Measurements from ENCODE around the gene PAX7. TPM values are rescaled to one million over a fixed set of nuclear protein-coding genes. Genes with fewer than 3 reads are reported as not detected.

PAX7 gene
- total RNA-seq, 1 donor from 2014 or later, result 1.4 TPM

DNA sequence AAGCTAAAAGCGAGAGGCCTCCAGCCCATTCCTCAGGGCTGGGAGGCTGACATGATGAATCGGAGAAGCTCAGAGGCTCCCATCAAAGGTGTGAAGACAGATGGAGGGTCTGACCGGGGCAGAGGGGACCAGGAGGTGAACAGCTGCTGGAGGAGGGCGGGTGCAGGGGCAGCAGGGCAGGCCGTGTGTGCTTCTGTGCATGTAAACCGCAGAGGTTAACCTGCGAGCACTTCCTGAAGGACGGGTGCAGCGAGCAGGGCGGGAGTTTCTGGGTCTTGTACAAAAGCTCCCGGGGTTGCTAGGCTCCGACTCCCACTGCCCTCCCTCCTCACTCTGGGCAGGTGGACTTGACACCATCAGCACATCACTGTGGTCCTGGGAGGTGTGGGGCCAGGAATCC lies 75.2 kb downstream of the PAX7 start:
- no peak for DNase-seq

DNA sequence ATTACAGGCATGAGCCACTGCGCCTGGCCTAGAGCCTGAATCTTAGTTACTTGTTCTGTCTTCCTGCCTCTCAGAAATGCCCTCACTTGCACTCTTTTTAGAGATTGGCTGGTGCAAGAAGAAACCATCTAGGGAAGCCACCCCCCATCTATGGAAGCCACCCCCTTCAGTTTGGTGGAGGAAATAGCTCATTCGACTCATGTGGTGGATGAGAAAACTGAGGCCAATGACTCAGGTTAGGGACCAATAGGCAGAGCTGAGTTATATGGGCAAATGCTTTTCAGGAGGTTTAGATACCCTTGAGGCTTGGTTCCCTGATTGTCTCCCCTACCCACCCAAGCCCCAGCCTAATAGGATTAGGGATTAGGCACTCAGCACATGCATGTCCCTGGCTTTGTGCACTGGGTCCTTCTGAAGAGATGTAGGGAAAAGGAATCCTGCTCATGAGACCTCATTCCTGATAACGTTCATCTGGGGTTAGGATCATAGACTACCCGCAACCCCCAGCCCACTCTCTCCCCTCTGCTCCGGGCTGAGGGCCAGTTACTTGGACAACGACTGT lies 77.1 kb downstream of the PAX7 start:
- no peak for DNase-seq

DNA sequence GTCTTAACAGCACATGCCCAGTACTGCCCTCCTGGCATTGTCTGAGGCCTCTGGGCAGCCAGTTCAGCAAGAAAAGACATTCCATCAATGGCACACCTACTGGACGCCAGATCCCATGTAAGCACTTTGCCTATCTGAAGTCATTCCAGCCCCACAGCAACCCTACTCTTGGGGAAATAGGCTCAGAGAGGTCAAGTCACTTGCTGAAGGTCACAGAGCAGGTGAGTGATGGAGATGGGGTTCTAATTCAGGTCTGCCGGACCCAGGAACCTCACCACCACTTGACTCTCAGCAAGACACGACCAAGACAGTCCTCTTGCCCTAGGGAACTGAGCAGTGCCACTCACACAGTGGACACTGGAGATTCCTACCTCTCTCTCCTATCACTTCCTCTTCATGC lies 79.4 kb downstream of the PAX7 start:
- no peak for DNase-seq

DNA sequence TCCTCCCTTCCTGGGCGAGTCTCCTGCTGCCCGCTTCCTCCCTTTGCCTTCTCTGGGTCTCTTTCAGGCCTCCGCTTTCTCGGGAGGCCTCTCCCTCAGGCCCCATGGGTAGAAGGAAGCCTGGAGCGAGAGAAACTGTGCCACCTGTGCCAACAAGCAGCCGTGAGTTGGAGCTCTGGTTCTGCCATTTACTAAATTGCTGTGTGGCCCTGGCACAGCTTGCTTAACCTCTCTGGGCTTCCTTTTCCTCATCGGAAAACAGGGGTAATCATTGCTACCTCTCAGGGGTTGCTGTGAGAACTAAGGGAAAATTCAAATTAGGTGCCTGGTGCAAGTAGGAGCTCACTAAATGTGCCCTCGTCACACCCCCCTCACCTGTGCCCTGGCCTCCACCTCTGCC lies 80.4 kb downstream of the PAX7 start:
- no peak for DNase-seq

- DNase-seq, result no peak
Observed at GRCh38 chr1:18711536-18712251, 81.0 kb downstream of the PAX7 start.

- no peak for DNase-seq
Observed at GRCh38 chr1:18712252-18712600, 81.6 kb downstream of the PAX7 start.

GRCh38 chr1:18714404-18715175 lies 83.9 kb downstream of the PAX7 start:
- no peak for DNase-seq

- DNase-seq, result no peak
Observed at GRCh38 chr1:18716112-18716784, 85.6 kb downstream of the PAX7 start.

GRCh38 chr1:18716785-18717678 lies 86.4 kb downstream of the PAX7 start:
- no peak for DNase-seq

DNA sequence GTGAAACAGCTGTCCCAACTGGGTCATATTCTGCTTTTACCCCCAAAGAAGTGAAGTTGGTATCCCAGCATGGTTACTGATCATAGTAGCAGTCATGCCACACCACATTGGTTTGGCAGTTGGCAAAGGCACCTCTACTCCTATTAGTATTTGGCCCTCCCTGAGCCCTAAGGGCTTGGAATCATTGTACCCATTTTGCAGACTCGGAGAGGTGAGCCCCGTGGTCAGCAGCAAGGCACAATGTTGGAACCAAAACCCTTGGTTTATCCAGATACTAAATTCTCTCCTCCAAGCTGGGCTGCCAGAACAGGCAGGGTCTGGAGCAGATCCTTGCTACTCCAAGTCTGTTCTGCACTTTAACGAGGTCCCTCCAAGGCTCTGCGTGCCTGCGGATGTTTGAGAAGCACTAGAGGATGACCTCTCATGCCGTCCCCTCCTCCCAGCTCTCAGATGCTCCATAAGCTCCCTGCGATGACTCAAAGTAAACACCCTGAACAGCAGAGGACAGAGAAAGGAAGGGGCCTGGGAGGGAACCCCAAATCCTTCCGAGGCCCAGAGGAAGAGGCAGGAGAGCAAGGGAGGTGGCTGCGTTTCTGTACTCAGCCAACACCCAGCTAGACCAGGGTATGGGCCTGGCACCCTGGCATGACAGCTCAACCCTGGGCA lies 89.3 kb downstream of the PAX7 start:
- no peak for DNase-seq

DNA sequence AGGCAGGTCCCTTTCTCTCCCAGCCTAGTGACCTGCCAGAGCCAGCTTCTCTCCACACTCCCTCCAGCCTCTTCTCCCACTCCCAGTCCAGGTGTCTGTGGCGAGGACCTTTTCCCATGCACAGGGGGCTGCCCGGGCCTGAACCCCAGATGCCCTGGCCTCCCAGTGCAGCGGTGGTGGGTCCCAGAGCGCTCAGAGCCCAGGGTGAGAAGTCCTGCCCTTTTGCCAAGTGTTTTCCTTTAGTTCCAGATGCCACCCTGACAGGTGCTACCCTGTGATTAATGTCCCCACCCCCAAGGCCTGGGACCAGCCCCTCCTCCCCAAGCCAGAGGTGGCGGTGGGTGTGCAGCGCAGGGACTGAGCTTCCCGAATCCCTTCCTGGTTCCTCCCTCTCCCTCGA lies 90.4 kb downstream of the PAX7 start:
- no peak for DNase-seq

- DNase-seq, result no peak
Observed at GRCh38 chr1:18721776-18722175, 91.1 kb downstream of the PAX7 start.

GRCh38 chr1:18722270-18722669 lies 91.6 kb downstream of the PAX7 start:
- no peak for DNase-seq

GRCh38 chr1:18723206-18723605 lies 92.6 kb downstream of the PAX7 start:
- DNase-seq, result no peak

GRCh38 chr1:18723701-18724411 lies 93.2 kb downstream of the PAX7 start:
- no peak for DNase-seq

DNA sequence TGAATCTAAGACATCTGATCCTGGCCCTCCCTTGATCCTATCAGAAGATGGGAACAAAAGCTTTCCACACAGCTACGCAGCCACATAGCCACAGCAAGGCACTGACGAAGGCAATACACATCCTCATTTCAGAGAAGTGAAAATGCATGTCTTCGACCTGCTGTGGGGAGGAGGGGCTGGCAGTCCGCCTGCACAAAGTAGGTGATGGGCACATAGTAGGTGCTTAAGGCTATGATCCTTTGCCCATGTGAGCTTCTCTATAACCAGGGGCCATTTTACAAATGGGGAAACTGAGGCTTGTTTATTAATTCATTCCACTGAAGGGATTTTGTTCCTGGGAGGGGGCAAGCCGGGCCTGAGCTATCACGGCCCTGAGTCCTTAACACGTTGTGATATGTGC lies 94.2 kb downstream of the PAX7 start:
- no peak for DNase-seq

- no peak for DNase-seq
Observed at GRCh38 chr1:18725231-18725895, 94.7 kb downstream of the PAX7 start.

DNA sequence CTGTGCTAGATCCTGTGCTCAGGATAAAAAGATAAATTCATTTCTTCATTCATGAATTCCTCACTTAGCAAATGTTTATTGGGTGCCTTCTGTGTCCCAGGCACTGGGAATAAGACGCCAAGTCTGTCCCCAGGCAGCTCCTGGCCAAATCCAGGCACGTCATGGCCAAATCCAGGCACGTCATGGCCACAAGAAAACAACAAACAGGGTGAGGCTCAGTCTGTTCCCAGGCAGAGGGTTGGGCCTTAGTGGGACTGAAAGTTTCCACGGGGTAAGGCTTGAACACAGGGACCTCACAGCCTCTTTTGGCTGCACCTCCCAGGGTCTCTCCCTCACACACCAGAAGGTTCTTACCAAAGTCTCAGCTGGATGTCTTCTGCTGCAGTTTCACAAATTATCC lies 95.7 kb downstream of the PAX7 start:
- DNase-seq, result no peak

DNA sequence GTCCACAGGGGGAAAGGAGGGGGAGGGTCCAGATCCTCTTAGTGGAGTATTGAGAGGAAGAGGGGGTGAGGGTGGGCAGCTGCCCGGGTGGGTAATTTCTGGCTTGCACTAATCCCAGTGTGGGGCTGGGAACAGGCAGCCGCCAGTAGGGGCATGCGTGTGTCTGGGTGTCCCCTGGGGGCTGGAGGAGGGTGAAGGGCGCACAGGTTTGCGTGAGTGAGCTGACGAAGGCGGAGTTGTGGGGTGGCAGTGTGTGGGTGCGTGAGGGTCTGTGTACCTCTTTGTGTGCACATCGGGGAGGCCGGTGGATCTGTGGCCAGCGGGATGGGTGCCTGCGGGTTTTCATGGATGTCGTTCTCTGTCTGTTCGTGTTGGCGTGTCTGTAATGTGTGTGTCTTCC lies 97.3 kb downstream of the PAX7 start:
- no peak for DNase-seq

- no peak for DNase-seq
Observed at GRCh38 chr1:18730321-18730720, 99.7 kb downstream of the PAX7 start.

All from skin of body (tissue), 2 donors.